Spleen (tissue), 13 donors: Measurements from ENCODE around the gene PTOV1. TPM values are rescaled to one million over a fixed set of nuclear protein-coding genes. Genes with fewer than 3 reads are reported as not detected.

Experiments used
- DNase-seq: peaks from one replicate; pipeline ENCODE4 v3.0.0-alpha.2; 2020
- H3K27ac ChIP-seq, 8 donors: fragments of 200-600 bp; sonication (generic) in 7 of 8; 1 replicate in 4 of 8; 2 replicates in 4 of 8; pipeline versions ENCODE4 v1.5.0 to v1.8.0; 2016 to 2021; ENCODE audit warnings: inconsistent platforms in 4 of 8, mild to moderate bottlenecking in 4 of 8, moderate library complexity in 1 of 8
- H3K27me3 ChIP-seq, 7 donors: fragments of 200-600 bp; sonication (generic) in 6 of 7; replicated peaks in 1 of 7; 1 replicate in 4 of 7; 2 replicates in 3 of 7; pipeline versions ENCODE4 v1.5.0 to v1.8.0; 2016 to 2021; ENCODE audit warnings: inconsistent platforms in 3 of 7, mild to moderate bottlenecking in 1 of 7
- H3K36me3 ChIP-seq, 6 donors: fragments of 200-600 bp; sonication (generic) in 5 of 6; 1 replicate in 4 of 6; 2 replicates in 2 of 6; pipeline versions ENCODE4 v1.5.0 to v1.8.0; 2016 to 2021; ENCODE audit warnings: inconsistent platforms in 2 of 6
- H3K4me1 ChIP-seq, 6 donors: fragments of 200-600 bp; sonication (generic) in 5 of 6; 1 replicate in 3 of 6; 2 replicates in 3 of 6; pipeline versions ENCODE4 v1.5.0 to v1.8.0; 2016 to 2021; ENCODE audit warnings: inconsistent platforms in 3 of 6
- H3K4me3 ChIP-seq, 8 donors: fragments of 200-600 bp; sonication (generic) in 7 of 8; 1 replicate in 4 of 8; 2 replicates in 4 of 8; pipeline versions ENCODE4 v1.5.0 to v1.8.0; 2016 to 2021; ENCODE audit warnings: inconsistent platforms in 4 of 8, mild to moderate bottlenecking in 4 of 8, moderate library complexity in 2 of 8
- H3K9me3 ChIP-seq, 8 donors: fragments of 200-600 bp; sonication (generic) in 7 of 8; 1 replicate in 4 of 8; 2 replicates in 4 of 8; pipeline versions ENCODE4 v1.5.0 to v1.8.0; 2016 to 2021; ENCODE audit warnings: inconsistent platforms in 4 of 8
- CTCF ChIP-seq, 11 experiments: fragments of 200-600 bp in 7 of 11; fragments of 450-650 bp in 4 of 11; sonication (generic) in 4 of 11; IDR thresholded peaks in 8 of 11; conservative IDR thresholded peaks in 3 of 11; 1 replicate in 7 of 11; 2 replicates in 4 of 11; pipeline versions ENCODE4 v1.4.0 to v1.8.0; 2016 to 2021; ENCODE audit warnings: antibody characterized with exemption in 11 of 11, inconsistent platforms in 4 of 11, mild to moderate bottlenecking in 1 of 11
- POLR2A ChIP-seq, 3 donors: fragments of 450-650 bp; IDR thresholded peaks; one replicate each; pipeline ENCODE4 v1.5.1; 2017; ENCODE audit warnings: antibody characterized with exemption in 3 of 3, mild to moderate bottlenecking in 1 of 3
- POLR2AphosphoS5 ChIP-seq, 3 donors: sonication (generic); formaldehyde crosslinking; IDR thresholded peaks; one replicate each; pipeline ENCODE4 v1.5.1; 2017; ENCODE audit warnings: antibody characterized with exemption in 3 of 3
- WGBS, 5 donors: extraction: QIAGEN DNeasy Blood & Tissue Kit in 3 of 5; methylation state at CpG; one replicate each; pipeline versions ENCODE4 v1.1.5 to v1.1.7; 2013 to 2018; 5-methylcytosine and 5-hydroxymethylcytosine counted together
- intact Hi-C: fragments of 100-400 bp; cut with DNase I; formaldehyde crosslinking; loops from one replicate; pipeline ENCODE4 v1.15.0; 2023; ENCODE audit warnings: low total_unique reads
- long read RNA-seq, 2 donors: transcript quantifications; one replicate each; lab custom pipeline, GENCODE V29; 2026
- polyA plus RNA-seq, 3 donors: library from polyadenylated mRNA; stranded (reverse); fragments of 200-250 nt; gene quantifications; one replicate each; pipeline ENCODE4 v1.2.1, GENCODE V29; 2013
- total RNA-seq, 7 donors: library from RNA; depleted of rRNA in 3 of 7; stranded (reverse); fragments of >200 nt in 3 of 7; fragmentation: NEBNext Ultra II Directional in 4 of 7; extraction: Animal tissue kit (Norgen Biotek cat#: 25700) in 4 of 7; gene quantifications; one replicate each; pipeline versions ENCODE4 v1.1.0 to v1.2.1, GENCODE V29; 2016 to 2021
- donor health status: healthy with polysubstance abuse.
- donor health status: DM: no; HTN: no; CAD: no; lungs with moderate emphysema.
- donor health status: DM: no; HTN: no; CAD: no.
- donor health status: Bipolar disorder and iron deficiency.
- donor health status: healthy.
- donor health status: DM: no; HTN: no; CAD: no.
- donor health status: DM: yes; HTN: yes; CAD: no.

The PTOV1 gene
- 100 to 1,000 TPM in 3 of 7 donors, 10 to 100 TPM in 4; 69.6 to 127 (median 98.4) TPM for total RNA-seq
- polyA plus RNA-seq, result 100 to 1,000 TPM in 1 of 3 donors, 10 to 100 TPM in 2; 61.4 to 120 (median 70.9) TPM
- long read RNA-seq, donor 1, transcript PTOV1-212 (13 exons, 1,577 nt), result major isoform, 19 of 36 reads
- long read RNA-seq, donor 1, transcript PTOV1-205 (1 exons, 1,880 nt), result minor isoform, 9 of 36 reads
- long read RNA-seq, donor 1, partial matches to known transcripts, result 0 of 36 reads
- long read RNA-seq, donor 1, other reads (novel, unspliced or antisense), result 0 of 36 reads
- long read RNA-seq, donor 2, transcript PTOV1-212 (13 exons, 1,577 nt), result major isoform, 28 of 60 reads
- long read RNA-seq, donor 2, transcript PTOV1-205 (1 exons, 1,880 nt), result minor isoform, 15 of 60 reads
- long read RNA-seq, donor 2, partial matches to known transcripts, result 0 of 60 reads
- long read RNA-seq, donor 2, other reads (novel, unspliced or antisense), result 13 of 60 reads

DNA sequence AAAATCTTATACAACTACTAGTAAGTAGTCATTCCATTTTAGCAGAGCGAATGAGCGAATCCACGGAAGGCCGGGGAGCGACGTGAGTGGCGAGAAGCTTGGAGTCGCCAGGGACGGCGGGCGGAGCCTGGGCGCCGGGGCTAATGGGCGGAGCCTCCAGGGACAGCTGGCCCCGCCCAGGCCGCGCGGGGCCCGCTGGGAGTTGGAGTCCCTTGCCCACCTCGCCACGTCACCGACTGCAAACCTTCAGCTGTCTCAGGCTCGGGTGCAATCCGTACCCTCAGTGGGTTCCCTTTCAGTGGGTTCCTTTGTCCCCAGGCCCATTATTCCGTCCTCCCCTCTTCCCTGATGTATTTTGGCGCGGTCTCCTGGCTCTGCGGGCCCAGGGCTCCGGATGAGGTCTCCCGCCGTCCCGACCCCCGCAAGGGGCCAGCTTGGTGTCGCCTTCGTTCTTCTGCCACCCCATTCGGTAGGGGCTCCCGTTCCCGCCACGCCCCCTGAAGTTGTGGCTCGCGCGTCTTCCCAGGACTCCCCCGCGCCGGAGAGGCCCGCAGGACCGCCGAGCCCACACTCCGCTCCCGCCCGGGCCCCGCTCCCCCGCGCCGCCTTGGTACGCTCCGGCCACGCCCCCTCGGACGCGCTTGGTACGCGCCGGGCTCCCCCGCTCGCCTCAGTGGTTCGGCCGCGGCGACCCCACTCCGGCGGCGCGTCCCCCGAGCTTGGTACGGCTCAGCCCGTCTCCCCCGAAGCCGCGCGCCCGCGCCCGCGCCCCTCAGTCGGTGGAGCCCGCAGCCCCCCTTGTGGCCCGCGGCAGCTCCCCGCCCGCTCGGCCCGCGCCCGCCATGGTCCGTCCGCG, at the start of gene PTOV1:
TSS of gene PTOV1 (plus strand) at position 673 of the 856 bp plus-strand sequence.
- Histone ChIP-seq H3K36me3 (peaks cover 0 to 17% (median 13%) of the 10 kb centered on the region in 6 donors), H3K4me3 (peak within 1 kb of the TSS; percentile 72 to 95 (median 78)), H3K9me3 (peaks cover 0 to 6% (median 0%) of the 10 kb centered on the region in 8 donors), H3K27me3 (peaks cover 0 to 5% (median 0%) of the 10 kb centered on the region in 7 donors), H3K4me1 (peaks cover 14 to 74% (median 49%) of the 10 kb centered on the region in 6 donors), H3K27ac (peak within 1 kb of the TSS; percentile 97 to 100 (median 99))
- DNase-seq, result peak; percentile 97
- intact Hi-C loops, result no loop called here
- peak; percentile 92 to 94 (median 94) for TF ChIP-seq POLR2AphosphoS5 (IDR thresholded peaks at IDR 0.05)
- no peak for TF ChIP-seq CTCF (IDR thresholded peaks at IDR 0.05 in 8 of 11, conservative IDR thresholded peaks at IDR 0.05 in 3 of 11)
- TF ChIP-seq POLR2A (IDR thresholded peaks at IDR 0.05), result peak; percentile 42 to 81 (median 43)
- 1 to 2% (median 1%) methylated on average over 29 to 98 of the region's 98 CpGs for WGBS, 5 donors

DNA sequence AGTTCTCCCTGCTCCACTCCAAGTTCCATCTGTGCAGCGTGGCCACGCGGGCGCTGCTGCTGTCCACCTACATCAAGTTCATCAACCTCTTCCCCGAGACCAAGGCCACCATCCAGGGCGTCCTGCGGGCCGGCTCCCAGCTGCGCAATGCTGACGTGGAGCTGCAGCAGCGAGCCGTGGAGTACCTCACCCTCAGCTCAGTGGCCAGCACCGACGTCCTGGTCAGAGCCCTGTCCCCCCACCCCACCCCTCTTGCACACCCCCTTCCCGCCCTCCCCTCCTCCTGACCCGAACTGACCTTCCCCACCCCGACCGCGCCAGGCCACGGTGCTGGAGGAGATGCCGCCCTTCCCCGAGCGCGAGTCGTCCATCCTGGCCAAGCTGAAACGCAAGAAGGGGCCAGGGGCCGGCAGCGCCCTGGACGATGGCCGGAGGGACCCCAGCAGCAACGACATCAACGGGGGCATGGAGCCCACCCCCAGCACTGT, 49.5 kb upstream of the PTOV1 start:
- Histone ChIP-seq H3K36me3 (peaks cover 16 to 100% (median 95%) of the 10 kb centered on the region in 6 donors), H3K27me3 (no peaks in the 10 kb centered on the region), H3K9me3 (no peaks in the 10 kb centered on the region), H3K4me3 (peak overlapping the region in 1 of 8 donors; percentile 30), H3K27ac (peak overlapping the region in 3 of 8 donors; percentile 18 to 48 (median 28)), H3K4me1 (peaks cover 0 to 6% (median 0%) of the 10 kb centered on the region in 6 donors)
- intact Hi-C loops, result no loop called here
- no peak for DNase-seq
- TF ChIP-seq POLR2AphosphoS5 (IDR thresholded peaks at IDR 0.05) (peak in 1 of 3 donors; percentile 28), POLR2A (IDR thresholded peaks at IDR 0.05) (no peak), CTCF (IDR thresholded peaks at IDR 0.05 in 8 of 11, conservative IDR thresholded peaks at IDR 0.05 in 3 of 11) (no peak)
- 75 to 91% (median 89%) methylated on average over 18 to 32 of the region's 32 CpGs for WGBS, 5 donors

DNA sequence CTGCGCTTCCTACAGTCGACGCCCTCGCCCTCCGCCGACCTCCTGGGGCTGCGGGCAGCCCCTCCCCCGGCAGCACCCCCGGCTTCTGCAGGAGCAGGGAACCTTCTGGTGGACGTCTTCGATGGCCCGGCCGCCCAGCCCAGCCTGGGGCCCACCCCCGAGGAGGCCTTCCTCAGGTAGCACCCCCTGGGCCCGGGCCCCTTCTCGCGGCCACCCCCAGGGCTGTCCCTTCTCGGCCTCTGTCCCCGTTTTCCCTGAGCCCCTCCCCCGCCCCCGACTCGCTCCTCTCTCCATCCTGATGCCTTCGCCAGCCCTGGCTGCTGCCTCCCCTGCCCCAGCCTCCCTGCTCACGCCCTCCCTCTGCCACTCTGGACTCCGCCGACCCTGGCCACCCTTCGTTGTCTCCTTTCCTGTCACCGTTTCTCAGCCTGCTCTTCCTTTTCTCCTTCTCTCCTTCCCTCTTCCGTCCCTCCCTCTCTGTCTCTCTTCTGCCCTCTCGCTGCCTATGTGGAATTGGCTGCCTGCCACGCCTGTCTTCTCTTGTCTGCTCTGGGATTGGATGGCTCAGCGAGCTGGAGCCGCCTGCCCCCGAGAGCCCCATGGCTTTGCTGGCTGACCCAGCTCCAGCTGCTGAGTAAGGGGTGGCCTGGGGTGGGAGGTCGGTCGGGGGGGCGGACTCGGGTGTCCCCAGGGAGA, 48.8 kb upstream of the PTOV1 start:
- Histone ChIP-seq H3K27ac (peak overlapping the region in 3 of 8 donors; percentile 18 to 48 (median 28)), H3K27me3 (no peaks in the 10 kb centered on the region), H3K4me3 (peak overlapping the region in 1 of 8 donors; percentile 30), H3K4me1 (peaks cover 0 to 9% (median 1%) of the 10 kb centered on the region in 6 donors), H3K36me3 (peaks cover 12 to 100% (median 88%) of the 10 kb centered on the region in 6 donors), H3K9me3 (no peaks in the 10 kb centered on the region)
- intact Hi-C loops, result no loop called here
- no peak for DNase-seq
- TF ChIP-seq CTCF (IDR thresholded peaks at IDR 0.05 in 8 of 11, conservative IDR thresholded peaks at IDR 0.05 in 3 of 11), result peak in 1 of 11 experiments; percentile 35
- peak in 2 of 3 donors; percentile 9 to 15 for TF ChIP-seq POLR2AphosphoS5 (IDR thresholded peaks at IDR 0.05)
- no peak for TF ChIP-seq POLR2A (IDR thresholded peaks at IDR 0.05)
- WGBS, 5 donors, result 67 to 82% (median 80%) methylated on average over 34 to 37 of the region's 38 CpGs
